Posterior vena cava (tissue), 2 donors: ENCODE measurements around the gene FRRS1. TPM values are rescaled to one million over a fixed set of nuclear protein-coding genes. Genes with fewer than 3 reads are reported as not detected.
"Not testable (repeated sequence)": the region's sequence is repeated elsewhere in the genome, so short reads cannot be mapped to it uniquely, and the experiment has no call there.

ENCODE experiments used
- DNase-seq: peaks from one replicate; pipeline ENCODE4 v3.0.0-alpha.2; 2020; ENCODE audit warnings: low spot score
- intact Hi-C, 2 donors: fragments of 100-400 bp; cut with DNase I; formaldehyde crosslinking; loops; one replicate each; pipeline versions ENCODE4 v1.14.1 to v1.14.2; 2022 to 2023
- total RNA-seq, 2 donors: library from RNA; stranded (reverse); fragmentation: NEBNext Ultra II Directional; extraction: Animal tissue kit (Norgen Biotek cat#: 25700); gene quantifications; one replicate each; pipeline ENCODE4 v1.2.1, GENCODE V29; 2021
- donor health status: DM: yes; HTN: yes; CAD: no.
- donor health status: DM: yes; HTN: yes; CAD: no.

The FRRS1 gene
- total RNA-seq, 2 donors from 2014 or later: 8.0 to 17.5 TPM

- intact Hi-C loops: no loop called here
- no peak for DNase-seq
These were observed 6.4 kb upstream of the FRRS1 start for GRCh38 chr1:99772809-99773208.

GRCh38 chr1:99771513-99771918 lies 5.1 kb upstream of the FRRS1 start:
- intact Hi-C loops: no loop called here

GRCh38 chr1:99768524-99769245 lies 2.2 kb upstream of the FRRS1 start:
- intact Hi-C loops: no loop called here
- DNase-seq: no peak

More at GRCh38 chr1:99771513-99771918, 5.1 kb upstream of the FRRS1 start:
- no peak for DNase-seq

- intact Hi-C loops: no loop called here
- no peak for DNase-seq
These were observed 1.7 kb upstream of the FRRS1 start for GRCh38 chr1:99768104-99768503.

- intact Hi-C loops: no loop called here
- no peak for DNase-seq
These were observed 1.5 kb downstream of the FRRS1 start for GRCh38 chr1:99764909-99765308.

GRCh38 chr1:99764439-99764838 lies 2.0 kb downstream of the FRRS1 start:
- intact Hi-C loops: no loop called here
- no peak for DNase-seq

- no peak for DNase-seq
- intact Hi-C loops: no loop called here
These were observed 2.5 kb downstream of the FRRS1 start for GRCh38 chr1:99763956-99764355.

GRCh38 chr1:99761774-99762173 lies 4.7 kb downstream of the FRRS1 start:
- no peak for DNase-seq
- intact Hi-C loops: no loop called here

GRCh38 chr1:99759518-99760160 lies 6.8 kb downstream of the FRRS1 start:
- no peak for DNase-seq
- intact Hi-C loops: no loop called here

GRCh38 chr1:99758686-99759517 lies 7.5 kb downstream of the FRRS1 start:
- intact Hi-C loops, DNase-seq: not testable (repeated sequence)

GRCh38 chr1:99758073-99758511 lies 8.3 kb downstream of the FRRS1 start:
- intact Hi-C loops: no loop called here
- no peak for DNase-seq

GRCh38 chr1:99756598-99756997 lies 9.8 kb downstream of the FRRS1 start:
- intact Hi-C loops: no loop called here
- no peak for DNase-seq

GRCh38 chr1:99755664-99756063 lies 10.8 kb downstream of the FRRS1 start:
- intact Hi-C loops: no loop called here
- no peak for DNase-seq

- intact Hi-C loops: no loop called here
- no peak for DNase-seq
These were observed 11.7 kb downstream of the FRRS1 start for GRCh38 chr1:99754697-99755096.

GRCh38 chr1:99754055-99754626 lies 12.3 kb downstream of the FRRS1 start:
- no peak for DNase-seq
- intact Hi-C loops: no loop called here

- intact Hi-C loops: no loop called here
- DNase-seq: no peak
These were observed 14.4 kb downstream of the FRRS1 start for GRCh38 chr1:99751877-99752504.

- no peak for DNase-seq
- intact Hi-C loops: no loop called here
These were observed 16.7 kb downstream of the FRRS1 start for GRCh38 chr1:99749504-99750347.

GRCh38 chr1:99748419-99748818 lies 18.0 kb downstream of the FRRS1 start:
- DNase-seq: no peak
- intact Hi-C loops: no loop called here

GRCh38 chr1:99745684-99746083 lies 20.8 kb downstream of the FRRS1 start:
- DNase-seq: no peak
- intact Hi-C loops: no loop called here
